ENCODE data around the gene TATDN2. TPM values are rescaled to one million over a fixed set of nuclear protein-coding genes. Genes with fewer than 3 reads are reported as not detected.

The TATDN2 gene
- total RNA-seq, 1 experiment from 2014 or later: 14.1 TPM

DNA sequence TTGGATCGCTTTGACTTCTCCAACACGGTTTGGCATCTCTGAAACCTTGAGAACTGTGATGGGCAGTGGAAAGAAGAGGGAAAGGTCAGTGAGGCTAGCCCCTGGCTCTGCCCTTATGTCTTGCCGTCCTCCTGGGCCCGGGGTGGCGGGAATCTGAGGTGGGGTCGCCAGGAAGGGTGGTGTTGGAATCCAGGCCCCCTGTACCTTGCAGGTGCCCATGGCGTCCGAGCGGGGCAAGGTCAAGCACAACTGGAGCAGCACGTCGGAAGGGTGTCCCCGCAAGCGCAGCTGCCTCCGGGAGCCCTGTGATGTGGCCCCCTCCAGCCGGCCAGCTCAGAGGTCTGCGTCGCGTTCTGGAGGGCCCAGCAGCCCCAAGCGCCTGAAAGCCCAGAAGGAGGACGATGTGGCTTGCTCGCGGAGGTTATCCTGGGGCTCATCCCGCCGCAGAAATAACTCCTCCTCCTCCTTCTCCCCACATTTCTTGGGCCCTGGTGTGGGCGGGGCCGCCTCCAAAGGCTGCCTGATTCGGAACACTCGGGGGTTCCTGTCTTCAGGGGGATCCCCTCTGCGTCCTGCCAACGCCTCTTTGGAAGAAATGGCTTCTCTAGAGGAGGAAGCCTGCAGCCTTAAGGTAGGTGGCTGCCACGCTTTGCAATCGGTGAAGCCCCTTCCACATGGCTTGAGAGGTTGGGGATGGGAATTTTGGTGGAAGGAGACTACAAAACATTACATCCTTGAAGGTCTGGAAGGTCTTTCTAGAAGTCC, 907 bp downstream of the TATDN2 start:
- peak; percentile 11 for DNase-seq
- no peaks in the 10 kb centered on the region for H3K9me2 ChIP-seq (replicated peaks; ENCODE audit: low read length)
- peaks cover 17% of the 10 kb centered on the region for H3K4me1 ChIP-seq (ENCODE audit: insufficient read depth, low read length)
- TSS peak; percentile 74 for BruUV-seq (replicated peaks)
- peaks cover 24% of the 10 kb centered on the region for H3K36me3 ChIP-seq (ENCODE audit: low read depth, low read length)
- peak overlapping the region; percentile 96 for H3K4me2 ChIP-seq (ENCODE audit: low read length)
- peak overlapping the region; percentile 97 for H3K4me3 ChIP-seq (ENCODE audit: low read length)
- TF ChIP-seq EZH2 (IDR thresholded peaks at IDR 0.05; ENCODE audit: low read length, unreplicated experiment) (no peak), EZH2phosphoT487 (IDR thresholded peaks at IDR 0.05; ENCODE audit: borderline replicate concordance, low read length) (no peak)
- TF ChIP-seq, protein P1, sequence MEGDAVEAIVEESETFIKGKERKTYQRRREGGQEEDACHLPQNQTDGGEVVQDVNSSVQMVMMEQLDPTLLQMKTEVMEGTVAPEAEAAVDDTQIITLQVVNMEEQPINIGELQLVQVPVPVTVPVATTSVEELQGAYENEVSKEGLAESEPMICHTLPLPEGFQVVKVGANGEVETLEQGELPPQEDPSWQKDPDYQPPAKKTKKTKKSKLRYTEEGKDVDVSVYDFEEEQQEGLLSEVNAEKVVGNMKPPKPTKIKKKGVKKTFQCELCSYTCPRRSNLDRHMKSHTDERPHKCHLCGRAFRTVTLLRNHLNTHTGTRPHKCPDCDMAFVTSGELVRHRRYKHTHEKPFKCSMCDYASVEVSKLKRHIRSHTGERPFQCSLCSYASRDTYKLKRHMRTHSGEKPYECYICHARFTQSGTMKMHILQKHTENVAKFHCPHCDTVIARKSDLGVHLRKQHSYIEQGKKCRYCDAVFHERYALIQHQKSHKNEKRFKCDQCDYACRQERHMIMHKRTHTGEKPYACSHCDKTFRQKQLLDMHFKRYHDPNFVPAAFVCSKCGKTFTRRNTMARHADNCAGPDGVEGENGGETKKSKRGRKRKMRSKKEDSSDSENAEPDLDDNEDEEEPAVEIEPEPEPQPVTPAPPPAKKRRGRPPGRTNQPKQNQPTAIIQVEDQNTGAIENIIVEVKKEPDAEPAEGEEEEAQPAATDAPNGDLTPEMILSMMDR (conservative IDR thresholded peaks at IDR 0.05; ENCODE audit: low read depth, low read length): no peak
- H3K9ac ChIP-seq (ENCODE audit: low read length): peak overlapping the region; percentile 92
- H3F3A ChIP-seq (ENCODE audit: low read length, unreplicated experiment): no peaks in the 10 kb centered on the region
- intact Hi-C loops (cut with micrococcal nuclease): loop anchor here (1.0 kb wide), 2 partner anchors 57 to 134 kb away; partner anchors contain the start of gene BRK1
- ATAC-seq: peak; percentile 7
- peak overlapping the region; percentile 15 for H3K27ac ChIP-seq (ENCODE audit: low read length)
- peaks cover 19% of the 10 kb centered on the region for H3K9me3 ChIP-seq (ENCODE audit: low read length)
- peak overlapping the region; percentile 76 for H2AFZ ChIP-seq (ENCODE audit: low read length)
- peaks cover 49% of the 10 kb centered on the region for H3K79me2 ChIP-seq (ENCODE audit: low read length)
- H3K27me3 ChIP-seq (ENCODE audit: low read length): no peaks in the 10 kb centered on the region
- peaks cover 12% of the 10 kb centered on the region; the same call in 1 of the 2 replicates for H4K20me1 ChIP-seq (ENCODE audit: low read length)
- CTCF ChIA-PET: interaction anchor here (0.6 kb wide), 1 partner anchor 105 kb away, joined by 8 read pairs; no protein-coding TSS in a partner anchor
- POLR2A ChIA-PET (ENCODE audit: unreplicated experiment): no interaction called here

GRCh38 chr3:10249833-10250232, 1.6 kb downstream of the TATDN2 start:
- TF ChIP-seq EZH2 (IDR thresholded peaks at IDR 0.05; ENCODE audit: low read length, unreplicated experiment) (no peak), EZH2phosphoT487 (IDR thresholded peaks at IDR 0.05; ENCODE audit: borderline replicate concordance, low read length) (no peak)
- TF ChIP-seq, protein P1 (conservative IDR thresholded peaks at IDR 0.05; ENCODE audit: low read depth, low read length): no peak
- Histone ChIP-seq H3K9me3 (ENCODE audit: low read length) (peaks cover 15% of the 10 kb centered on the region), H3K27me3 (ENCODE audit: low read length) (no peaks in the 10 kb centered on the region), H3K36me3 (ENCODE audit: low read depth, low read length) (peaks cover 18% of the 10 kb centered on the region), H3K4me1 (ENCODE audit: insufficient read depth, low read length) (peaks cover 17% of the 10 kb centered on the region), H3K9ac (ENCODE audit: low read length) (peak overlapping the region; percentile 92), H3K79me2 (ENCODE audit: low read length) (peaks cover 55% of the 10 kb centered on the region), H3K4me3 (ENCODE audit: low read length) (peak overlapping the region; percentile 97), H3K27ac (ENCODE audit: low read length) (no peak overlapping the region), H3F3A (ENCODE audit: low read length, unreplicated experiment) (no peaks in the 10 kb centered on the region), H3K9me2 (replicated peaks; ENCODE audit: low read length) (no peaks in the 10 kb centered on the region), H3K4me2 (ENCODE audit: low read length) (peak overlapping the region; percentile 96), H4K20me1 (ENCODE audit: low read length) (peaks cover 12% of the 10 kb centered on the region; the same call in 1 of the 2 replicates), H2AFZ (ENCODE audit: low read length) (no peak overlapping the region; the same call in 1 of the 2 replicates)
- CTCF ChIA-PET: interaction anchor here (0.6 kb wide), 1 partner anchor 106 kb away, joined by 8 read pairs; no protein-coding TSS in a partner anchor
- POLR2A ChIA-PET (ENCODE audit: unreplicated experiment): no interaction called here
- DNase-seq (peak; percentile 12), ATAC-seq (no peak)
- BruUV-seq (replicated peaks): no TSS peak
- intact Hi-C loops (cut with micrococcal nuclease): no loop called here

DNA sequence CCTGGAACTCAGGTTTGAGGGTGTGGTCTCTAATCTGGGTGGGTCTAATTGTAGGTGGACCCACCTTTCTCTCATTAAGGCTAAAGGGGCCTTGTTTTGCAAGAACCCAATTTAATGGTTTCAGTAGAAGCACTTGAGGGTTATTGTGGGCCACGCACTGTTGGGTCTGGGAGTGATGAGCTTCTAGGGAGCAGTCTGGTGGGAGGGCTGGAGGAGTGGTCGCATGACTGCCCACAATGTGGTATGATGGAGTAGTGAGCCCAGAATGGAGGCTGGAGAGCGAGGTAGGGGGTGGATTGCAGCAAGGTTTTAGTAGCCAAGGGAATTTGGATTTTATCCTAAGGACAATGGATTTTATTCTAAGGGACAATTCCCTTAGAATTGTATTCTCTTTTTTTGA, 2.7 kb downstream of the TATDN2 start:
- Histone ChIP-seq H3K9me3 (ENCODE audit: low read length) (peaks cover 3% of the 10 kb centered on the region; the same call in 1 of the 2 replicates), H3K9ac (ENCODE audit: low read length) (no peak overlapping the region; the same call in 1 of the 2 replicates), H3K79me2 (ENCODE audit: low read length) (peaks cover 66% of the 10 kb centered on the region), H3K9me2 (replicated peaks; ENCODE audit: low read length) (no peaks in the 10 kb centered on the region), H2AFZ (ENCODE audit: low read length) (no peak overlapping the region), H3K27ac (ENCODE audit: low read length) (no peak overlapping the region), H3K4me1 (ENCODE audit: insufficient read depth, low read length) (peaks cover 17% of the 10 kb centered on the region), H3K27me3 (ENCODE audit: low read length) (no peaks in the 10 kb centered on the region), H3F3A (ENCODE audit: low read length, unreplicated experiment) (no peaks in the 10 kb centered on the region), H3K4me2 (ENCODE audit: low read length) (peak overlapping the region; percentile 96), H4K20me1 (ENCODE audit: low read length) (peaks cover 12% of the 10 kb centered on the region; the same call in 1 of the 2 replicates), H3K36me3 (ENCODE audit: low read depth, low read length) (peaks cover 12% of the 10 kb centered on the region; the same call in 1 of the 2 replicates), H3K4me3 (ENCODE audit: low read length) (peak overlapping the region; percentile 97)
- no peak for TF ChIP-seq EZH2phosphoT487 (IDR thresholded peaks at IDR 0.05; ENCODE audit: borderline replicate concordance, low read length)
- no peak for TF ChIP-seq EZH2 (IDR thresholded peaks at IDR 0.05; ENCODE audit: low read length, unreplicated experiment)
- TF ChIP-seq, protein P1 (conservative IDR thresholded peaks at IDR 0.05; ENCODE audit: low read depth, low read length): no peak
- DNase-seq: no peak
- BruUV-seq (replicated peaks): no TSS peak
- intact Hi-C loops (cut with micrococcal nuclease): no loop called here
- POLR2A ChIA-PET (ENCODE audit: unreplicated experiment): no interaction called here
- ATAC-seq: no peak
- CTCF ChIA-PET: no interaction called here

All from PC-3 (cell line).